ENCODE results near the gene RRP8.

RRP8 gene

GRCh38 chr11:6632116-6633073 lies 29.0 kb upstream of the RRP8 start:
- TF ChIP-seq CTCF (IDR thresholded peaks at IDR 0.05; ENCODE audit: borderline replicate concordance, insufficient read depth, low read depth, low read length): no peak
- no peak overlapping the region for H3K4me3 ChIP-seq (ENCODE audit: low read depth, low read length)

- TF ChIP-seq CTCF (IDR thresholded peaks at IDR 0.05; ENCODE audit: borderline replicate concordance, insufficient read depth, low read depth, low read length): no peak
- H3K4me3 ChIP-seq (ENCODE audit: low read depth, low read length): no peak overlapping the region
Observed at GRCh38 chr11:6631361-6631890, 28.0 kb upstream of the RRP8 start.

DNA sequence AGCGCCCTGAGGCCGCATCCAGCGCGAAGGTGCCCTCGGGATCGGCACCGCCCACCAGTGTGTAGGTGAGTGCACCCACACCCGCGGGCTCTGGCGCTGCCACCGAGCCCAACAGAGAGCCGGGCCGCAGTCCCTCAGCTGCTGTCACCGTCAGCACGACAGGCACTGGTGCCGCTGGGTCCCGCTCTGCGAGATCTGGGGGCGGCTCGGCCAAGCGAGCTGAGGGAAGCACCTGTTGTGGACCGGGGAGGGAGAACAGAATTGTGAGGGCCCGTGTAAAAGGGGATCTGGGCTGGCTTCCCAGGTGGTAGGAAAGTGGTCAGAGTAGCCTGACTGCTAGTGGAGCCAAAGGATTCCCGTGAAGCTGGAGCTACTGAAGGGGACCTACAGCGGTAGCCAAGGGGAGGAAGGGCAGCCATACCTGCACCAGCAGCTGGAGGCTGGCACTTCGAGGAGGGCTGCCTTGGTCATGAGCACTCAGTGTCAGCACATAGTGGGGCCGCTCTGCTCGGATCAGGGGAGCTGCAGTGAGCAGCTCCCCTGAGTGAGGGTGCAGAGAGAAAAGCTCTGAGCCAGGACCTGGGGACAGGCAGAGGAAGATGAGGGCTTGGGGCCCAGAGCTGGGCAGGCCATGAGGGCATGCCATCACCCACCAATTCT lies 27.3 kb upstream of the RRP8 start:
- no peak for TF ChIP-seq CTCF (IDR thresholded peaks at IDR 0.05; ENCODE audit: borderline replicate concordance, insufficient read depth, low read depth, low read length)

DNA sequence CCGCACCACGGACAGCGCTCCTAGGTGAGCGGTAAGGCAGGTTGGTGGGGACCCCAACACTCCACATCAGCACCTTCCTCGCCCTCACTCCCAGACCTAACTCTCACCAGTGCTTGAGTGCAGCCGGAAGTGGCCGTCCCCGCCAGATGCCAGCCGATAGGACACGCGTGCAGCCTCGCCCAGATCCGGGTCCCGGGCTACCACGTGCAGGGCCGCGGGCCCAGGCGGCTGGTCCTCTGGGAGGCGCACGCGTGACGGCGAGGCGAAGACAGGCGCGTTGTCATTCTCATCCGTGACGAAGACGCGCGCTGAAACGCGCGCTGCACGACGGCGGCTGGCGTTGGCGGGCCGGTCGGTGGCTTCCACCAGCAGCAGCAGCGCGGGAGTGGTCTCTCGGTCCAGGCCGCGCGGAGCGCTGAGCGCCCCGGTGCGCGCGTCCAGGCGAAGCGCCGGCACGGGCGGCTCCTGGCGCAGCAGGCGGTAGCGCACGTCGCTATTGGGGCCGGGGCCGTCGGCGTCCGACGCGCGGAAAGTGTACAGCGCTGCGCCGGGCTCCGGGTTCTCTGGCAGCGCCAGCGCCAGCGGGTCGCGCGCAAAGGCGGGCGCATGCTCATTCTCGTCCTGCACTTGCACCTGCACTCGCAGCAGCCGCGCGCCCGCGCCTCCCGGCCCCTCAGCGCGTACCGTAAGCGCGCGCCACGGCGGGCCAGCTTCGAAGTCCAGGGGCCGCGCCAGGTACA lies 26.6 kb upstream of the RRP8 start:
- TF ChIP-seq CTCF (IDR thresholded peaks at IDR 0.05; ENCODE audit: borderline replicate concordance, insufficient read depth, low read depth, low read length): no peak
- no peak overlapping the region for H3K4me3 ChIP-seq (ENCODE audit: low read depth, low read length)

More for the DNA sequence above, 27.3 kb upstream of the RRP8 start:
- H3K4me3 ChIP-seq (ENCODE audit: low read depth, low read length): no peak overlapping the region

GRCh38 chr11:6629573-6629891 lies 26.1 kb upstream of the RRP8 start:
- TF ChIP-seq CTCF (IDR thresholded peaks at IDR 0.05; ENCODE audit: borderline replicate concordance, insufficient read depth, low read depth, low read length): no peak
- no peak overlapping the region for H3K4me3 ChIP-seq (ENCODE audit: low read depth, low read length)

- no peak overlapping the region for H3K4me3 ChIP-seq (ENCODE audit: low read depth, low read length)
- no peak for TF ChIP-seq CTCF (IDR thresholded peaks at IDR 0.05; ENCODE audit: borderline replicate concordance, insufficient read depth, low read depth, low read length)
Observed at GRCh38 chr11:6628526-6628925, 25.1 kb upstream of the RRP8 start.
